K562 (cell line): ENCODE measurements around the gene DHPS. TPM values are rescaled to one million over a fixed set of nuclear protein-coding genes. Genes with fewer than 3 reads are reported as not detected.

Experiments used
- ARHGAP35 ChIP-seq: fragments of 450-650 bp; IDR thresholded peaks from 2 replicates; pipeline ENCODE4 v1.6.1; 2018; ENCODE audit not compliant: partially characterized antibody
- CHD4 ChIP-seq: fragments of 200-600 bp; sonication (generic); IDR thresholded peaks from 3 replicates; pipeline ENCODE4 v1.6.1; 2012; ENCODE audit warnings: low read depth, mild to moderate bottlenecking, mixed read lengths, low read length, inconsistent platforms; ENCODE audit not compliant: insufficient read depth, insufficient replicate concordance, poor library complexity, severe bottlenecking
- CSDE1 ChIP-seq, 2 experiments: fragments of 450-650 bp; IDR thresholded peaks; 2 replicates each; pipeline ENCODE4 v1.6.1; 2016; ENCODE audit warnings: mild to moderate bottlenecking in 1 of 2
- DNMT1 ChIP-seq: fragments of 450-650 bp; IDR thresholded peaks from 2 replicates; pipeline ENCODE4 v1.6.1; 2016; ENCODE audit warnings: antibody characterized with exemption, mild to moderate bottlenecking
- EP400 ChIP-seq: fragments of 450-650 bp; IDR thresholded peaks from 2 replicates; pipeline ENCODE4 v1.6.1; 2017; ENCODE audit warnings: antibody characterized with exemption, mild to moderate bottlenecking, moderate library complexity
- ESRRA ChIP-seq: fragments of 450-650 bp; IDR thresholded peaks from 2 replicates; pipeline ENCODE4 v1.6.1; 2014; ENCODE audit warnings: low read depth, mild to moderate bottlenecking, moderate library complexity, borderline replicate concordance
- FOXA3 ChIP-seq, 2 experiments: fragments of 450-650 bp in 1 of 2; sonication (generic) in 1 of 2; formaldehyde crosslinking; IDR thresholded peaks in 1 of 2; conservative IDR thresholded peaks in 1 of 2; 2 replicates each; pipeline versions ENCODE4 v1.4.0 to v1.8.0; 2020 to 2022; ENCODE audit warnings: mild to moderate bottlenecking in 2 of 2, missing genetic modification reagents in 1 of 2
- FOXK2 ChIP-seq, 2 experiments: fragments of 450-650 bp; IDR thresholded peaks in 1 of 2; conservative IDR thresholded peaks in 1 of 2; 2 replicates each; pipeline ENCODE4 v1.6.1; 2016; ENCODE audit warnings: low read depth in 2 of 2, mild to moderate bottlenecking in 1 of 2
- KLF1 ChIP-seq: fragments of 450-650 bp; IDR thresholded peaks from 2 replicates; pipeline ENCODE4 v1.6.1; 2016; ENCODE audit warnings: missing genetic modification characterization, missing compliant biosample characterization
- MTA1 ChIP-seq: fragments of 450-650 bp; IDR thresholded peaks from 2 replicates; pipeline ENCODE4 v1.6.1; 2017; ENCODE audit warnings: borderline replicate concordance
- RBBP5 ChIP-seq: fragments of 200-600 bp; sonication (generic); IDR thresholded peaks from 2 replicates; pipeline ENCODE4 v1.6.1; 2012; ENCODE audit warnings: borderline replicate concordance, mild to moderate bottlenecking, low read length, control low read depth, inconsistent platforms; ENCODE audit not compliant: insufficient read depth, poor library complexity, severe bottlenecking
- SAP30 ChIP-seq: fragments of 200-600 bp; sonication (generic); IDR thresholded peaks from 2 replicates; pipeline ENCODE4 v1.6.1; 2012; ENCODE audit warnings: borderline replicate concordance, low read depth, mild to moderate bottlenecking, moderate library complexity, low read length, control low read depth, inconsistent platforms; ENCODE audit not compliant: insufficient read depth, poor library complexity, severe bottlenecking
- SIN3A ChIP-seq, 2 experiments: fragments of 150-350 bp in 1 of 2; IDR thresholded peaks; 2 replicates each; pipeline ENCODE4 v1.6.1; 2011 to 2016; ENCODE audit warnings: borderline replicate concordance in 2 of 2, low read depth in 2 of 2, low read length in 2 of 2, mild to moderate bottlenecking in 2 of 2, moderate library complexity in 2 of 2; ENCODE audit not compliant: control insufficient read depth in 1 of 2
- SMARCC2 ChIP-seq: fragments of 450-650 bp; IDR thresholded peaks from 2 replicates; pipeline ENCODE4 v1.6.1; 2017; ENCODE audit warnings: antibody characterized with exemption, moderate library complexity, mild to moderate bottlenecking, low read depth
- SNIP1 ChIP-seq: fragments of 450-650 bp; IDR thresholded peaks from 2 replicates; pipeline ENCODE4 v1.7.1; 2017; ENCODE audit warnings: low read depth, mild to moderate bottlenecking
- SOX6 ChIP-seq: fragments of 450-650 bp; IDR thresholded peaks from 2 replicates; pipeline ENCODE4 v1.6.1; 2014; ENCODE audit warnings: mild to moderate bottlenecking
- TBP ChIP-seq: optimal IDR thresholded peaks from 2 replicates; pipeline ENCODE3; 2011; ENCODE audit warnings: low read depth, low read length, improper control_type of control experiment
- YY1 ChIP-seq, 3 experiments: IDR thresholded peaks; 2 replicates each; pipeline ENCODE4 v1.6.1; 2011; ENCODE audit warnings: low read length in 2 of 3, mild to moderate bottlenecking in 2 of 3, moderate library complexity in 2 of 3, borderline replicate concordance in 1 of 3, control low read depth in 1 of 3, low read depth in 1 of 3; ENCODE audit not compliant: insufficient read depth in 3 of 3, insufficient replicate concordance in 2 of 3, control insufficient read depth in 1 of 3, insufficient read length in 1 of 3; ENCODE audit errors: extremely low read depth in 1 of 3
- ZNF146 ChIP-seq: IDR thresholded peaks from one replicate; pipeline ENCODE4 v1.6.1; 2018; ENCODE audit warnings: missing compliant biosample characterization; ENCODE audit not compliant: unreplicated experiment
- ZNF518B ChIP-seq: fragments of 250-450 bp; sonication (Bioruptor Pico); IDR thresholded peaks from 2 replicates; pipeline ENCODE4 v1.5.0; 2021; ENCODE audit warnings: mild to moderate bottlenecking, moderate library complexity
- polyA plus RNA-seq, 8 experiments: library from polyadenylated mRNA; depleted of rRNA in 4 of 8; stranded (reverse) in 5 of 8; unstranded in 3 of 8; fragments of >200 nt; fragmentation: Nextera tagmentation in 2 of 8; fragmentation: Illumina TruSeq in 1 of 8; extraction: Ambion mirVana in 2 of 8; extraction: Trizol in 1 of 8; gene quantifications; 2 replicates each; pipeline versions ENCODE4 v1.2.1 to v1.2.3, GENCODE V29; 2011 to 2014; ENCODE audit warnings: inconsistent platforms in 1 of 8, missing spikeins in 1 of 8
- total RNA-seq, 7 experiments: library from RNA; depleted of rRNA in 6 of 7; stranded (reverse); fragments of >200 nt in 6 of 7; fragmentation: Illumina TruSeq in 2 of 7; extraction: Trizol in 2 of 7; gene quantifications; 2 replicates each; pipeline versions ENCODE4 v1.2.1 to v1.2.3, GENCODE V29; 2011 to 2021; ENCODE audit warnings: low replicate concordance in 1 of 7

Gene DHPS
- total and polyA plus RNA-seq, 9 of the 15 experiments (the other 6 are each of a cell fraction or from before 2014, with no cell fraction given): 47.1 to 110 (median 79.9) TPM

- 0 out of 4 replicates have a peak, but pooled peaks of 1 of the 2 experiments have one; percentile 22 for TF ChIP-seq FOXA3 (CRISPR knock-in tag; conservative IDR thresholded peaks at IDR 0.05 in 1 of 2, IDR thresholded peaks at IDR 0.05 in 1 of 2)
- no peak for TF ChIP-seq ARHGAP35
- TF ChIP-seq ESRRA: 0 out of 2 replicates have a peak, but pooled peaks have one; percentile 29
- TF ChIP-seq YY1 (IDR thresholded peaks at IDR 0.05; ENCODE audit: borderline replicate concordance in 1 of 3, control insufficient read depth in 1 of 3, extremely low read depth in 1 of 3, insufficient read depth in 3 of 3, insufficient read length in 1 of 3, insufficient replicate concordance in 2 of 3, low read depth in 1 of 3, low read length in 2 of 3): peak in 1 of 3 experiments; percentile 34
- TF ChIP-seq CSDE1 (IDR thresholded peaks at IDR 0.05): peak in 1 of 2 experiments; percentile 75; a peak in 2 of 4 replicates
- peak; percentile 73 for TF ChIP-seq EP400
- peak; percentile 99 for TF ChIP-seq SAP30
- TF ChIP-seq SIN3A (IDR thresholded peaks at IDR 0.05; ENCODE audit: borderline replicate concordance in 2 of 2, control insufficient read depth in 1 of 2, low read depth in 2 of 2, low read length in 2 of 2): peak; percentile 99
- no peak for TF ChIP-seq SNIP1
- 0 out of 2 replicates have a peak, but pooled peaks have one; percentile 26 for TF ChIP-seq DNMT1
- peak in 1 of 2 experiments; percentile 17; a peak in 1 of 4 replicates for TF ChIP-seq FOXK2 (conservative IDR thresholded peaks at IDR 0.05 in 1 of 2, IDR thresholded peaks at IDR 0.05 in 1 of 2; ENCODE audit: low read depth in 2 of 2)
- TF ChIP-seq CHD4: no peak
- peak; percentile 59; the same call in 1 of the 2 replicates for TF ChIP-seq KLF1 (tag)
- peak; percentile 89 for TF ChIP-seq RBBP5
- peak; percentile 98 for TF ChIP-seq MTA1
- peak; percentile 43 for TF ChIP-seq TBP
- no peak for TF ChIP-seq ZNF146 (CRISPR knock-in tag)
- no peak for TF ChIP-seq SMARCC2
- 0 out of 2 replicates have a peak, but pooled peaks have one; percentile 20 for TF ChIP-seq SOX6
- TF ChIP-seq ZNF518B (CRISPR knock-in tag): no peak
Observed at GRCh38 chr19:12696366-12697335, 15.0 kb upstream of the DHPS start, which contains the start of gene FBXW9 (continued).
